ENCODE measurements around the gene EFNA2. TPM values are rescaled to one million over a fixed set of nuclear protein-coding genes. Genes with fewer than 3 reads are reported as not detected.

Gene EFNA2
- total RNA-seq, 2 donors from 2014 or later, result not detected

GRCh38 chr19:1288833-1289685 lies 3.4 kb downstream of the EFNA2 start:
- intact Hi-C loops (cut with DNase I), result loop anchor here (2.0 to 10.0 kb wide), 3 partner anchors 46 to 166 kb away; partner anchors contain the start of genes APC2 (in 1 of the 2), DAZAP1 (in 1 of the 2) and GAMT (in 1 of the 2)
- DNase-seq (ENCODE audit: low spot score), result no peak

- no peak for DNase-seq (ENCODE audit: low spot score)
- intact Hi-C loops (cut with DNase I), result loop anchor here (2.0 to 10.0 kb wide), 3 partner anchors 45 to 165 kb away; partner anchors contain the start of genes APC2 (in 1 of the 2), DAZAP1 (in 1 of the 2) and GAMT (in 1 of the 2)
Observed at GRCh38 chr19:1289686-1290025, 4.0 kb downstream of the EFNA2 start.

GRCh38 chr19:1290196-1290702 lies 4.6 kb downstream of the EFNA2 start:
- DNase-seq (ENCODE audit: low spot score), result no peak
- intact Hi-C loops (cut with DNase I), result no loop called here

GRCh38 chr19:1290703-1291651 lies 5.3 kb downstream of the EFNA2 start:
- intact Hi-C loops (cut with DNase I), result no loop called here
- DNase-seq (ENCODE audit: low spot score), result no peak

- intact Hi-C loops (cut with DNase I), result no loop called here
Observed at GRCh38 chr19:1291761-1292418, 6.2 kb downstream of the EFNA2 start.

GRCh38 chr19:1292419-1293151 lies 6.9 kb downstream of the EFNA2 start:
- no peak for DNase-seq (ENCODE audit: low spot score)
- intact Hi-C loops (cut with DNase I), result no loop called here

More at GRCh38 chr19:1291761-1292418, 6.2 kb downstream of the EFNA2 start:
- no peak for DNase-seq (ENCODE audit: low spot score)

- DNase-seq (ENCODE audit: low spot score), result no peak
- intact Hi-C loops (cut with DNase I), result no loop called here
Observed at GRCh38 chr19:1293782-1294604, 8.3 kb downstream of the EFNA2 start.

- intact Hi-C loops (cut with DNase I), result no loop called here
- no peak for DNase-seq (ENCODE audit: low spot score)
Observed at GRCh38 chr19:1294688-1295087, 9.0 kb downstream of the EFNA2 start.

GRCh38 chr19:1295169-1296012 lies 9.7 kb downstream of the EFNA2 start:
- intact Hi-C loops (cut with DNase I), result no loop called here
- DNase-seq (ENCODE audit: low spot score), result no peak

GRCh38 chr19:1296078-1296477 lies 10.4 kb downstream of the EFNA2 start:
- no peak for DNase-seq (ENCODE audit: low spot score)
- intact Hi-C loops (cut with DNase I), result no loop called here

- intact Hi-C loops (cut with DNase I), result no loop called here
- DNase-seq (ENCODE audit: low spot score), result no peak
Observed at GRCh38 chr19:1296575-1297271, 11.1 kb downstream of the EFNA2 start.

- DNase-seq (ENCODE audit: low spot score), result no peak
- intact Hi-C loops (cut with DNase I), result no loop called here
Observed at GRCh38 chr19:1298235-1298634, 12.6 kb downstream of the EFNA2 start.

GRCh38 chr19:1299801-1300200 lies 14.1 kb downstream of the EFNA2 start:
- intact Hi-C loops (cut with DNase I), result no loop called here
- no peak for DNase-seq (ENCODE audit: low spot score)

- intact Hi-C loops (cut with DNase I), result no loop called here
Observed at GRCh38 chr19:1300744-1301490, 15.2 kb downstream of the EFNA2 start.

GRCh38 chr19:1302533-1303239 lies 17.0 kb downstream of the EFNA2 start:
- intact Hi-C loops (cut with DNase I), result no loop called here
- no peak for DNase-seq (ENCODE audit: low spot score)

More at GRCh38 chr19:1300744-1301490, 15.2 kb downstream of the EFNA2 start:
- DNase-seq (ENCODE audit: low spot score), result no peak
